OCI-LY7 (cell line): ENCODE measurements around the gene KDM6A. TPM values are rescaled to one million over a fixed set of nuclear protein-coding genes. Genes with fewer than 3 reads are reported as not detected.

Source experiments
- BruUV-seq: library from RNA; stranded (reverse); fragments of 400-500 nt; replicated peaks from 2 replicates; lab custom pipeline; 2021; lab: Mats Ljungman, UMichigan
- CTCF ChIA-PET: fragments of 300-600 bp; sonication (Branson Sonifier 250); formaldehyde crosslinking; loops from one replicate; lab custom pipeline; 2022; ENCODE audit warnings: antibody characterized with exemption; ENCODE audit not compliant: unreplicated experiment; lab: Charles Lee
- POLR2A ChIA-PET: fragments of 300-600 bp; sonication (Branson Sonifier 250); formaldehyde crosslinking; loops from one replicate; lab custom pipeline; 2022; ENCODE audit warnings: antibody characterized with exemption; lab: Charles Lee
- DNase-seq: peaks from one replicate; pipeline ENCODE4 v3.0.0-alpha.2; 2015; ENCODE audit warnings: low spot score
- H2AFZ ChIP-seq: fragments of 200-600 bp; sonication (generic), shearing (Covaris generic); 2 replicates; pipeline ENCODE4 v1.6.1; 2014; ENCODE audit warnings: mild to moderate bottlenecking, antibody characterized with exemption, low read length, moderate library complexity
- H3K27ac ChIP-seq: fragments of 200-600 bp; sonication (generic); 2 replicates; pipeline ENCODE4 v1.5.1; 2014; ENCODE audit warnings: mixed run types, low read depth, mild to moderate bottlenecking, moderate library complexity, low read length, inconsistent platforms; ENCODE audit not compliant: poor library complexity, severe bottlenecking
- H3K36me3 ChIP-seq: fragments of 200-600 bp; sonication (generic); 2 replicates; pipeline ENCODE4 v1.6.1; 2014; ENCODE audit warnings: mild to moderate bottlenecking, antibody characterized with exemption, low read length, moderate library complexity, mixed read lengths; ENCODE audit not compliant: insufficient read depth
- H3K4me1 ChIP-seq: fragments of 200-600 bp; sonication (generic); 2 replicates; pipeline ENCODE4 v1.5.1; 2014; ENCODE audit warnings: mild to moderate bottlenecking, low read length; ENCODE audit not compliant: insufficient read depth, poor library complexity, severe bottlenecking
- H3K4me2 ChIP-seq: fragments of 200-600 bp; sonication (generic); 2 replicates; pipeline ENCODE4 v1.6.1; 2014; ENCODE audit warnings: mild to moderate bottlenecking, low read length
- H3K4me3 ChIP-seq: fragments of 200-600 bp; sonication (generic); 2 replicates; pipeline ENCODE4 v1.5.1; 2014; ENCODE audit warnings: mild to moderate bottlenecking, low read depth, low read length; ENCODE audit not compliant: poor library complexity, severe bottlenecking
- H3K79me2 ChIP-seq: fragments of 200-600 bp; sonication (generic); 2 replicates; pipeline ENCODE4 v1.6.1; 2016; ENCODE audit warnings: low read depth, mild to moderate bottlenecking, low read length, moderate library complexity, mixed read lengths; ENCODE audit not compliant: insufficient read depth
- H3K9me2 ChIP-seq: fragments of 200-600 bp; sonication (generic); 2 replicates; pipeline ENCODE4 v1.6.1; 2016; ENCODE audit warnings: mild to moderate bottlenecking, low read length, mixed read lengths; ENCODE audit not compliant: insufficient read depth
- H3K9me3 ChIP-seq: fragments of 200-600 bp; sonication (generic); 2 replicates; pipeline ENCODE4 v1.6.1; 2014; ENCODE audit warnings: mild to moderate bottlenecking, mixed run types, low read length, mixed read lengths
- H4K20me1 ChIP-seq: fragments of 200-600 bp; sonication (generic); 2 replicates; pipeline ENCODE4 v1.6.1; 2014; ENCODE audit warnings: mild to moderate bottlenecking, antibody characterized with exemption, low read length, moderate library complexity, mixed read lengths; ENCODE audit not compliant: insufficient read depth
- CTCF ChIP-seq: fragments of 200-600 bp; sonication (generic); conservative IDR thresholded peaks from 2 replicates; pipeline ENCODE4 v1.5.1; 2014; ENCODE audit warnings: mild to moderate bottlenecking, antibody characterized with exemption, low read length, moderate library complexity, mixed read lengths
- EZH2phosphoT487 ChIP-seq: fragments of 200-600 bp; sonication (generic); IDR thresholded peaks from 2 replicates; pipeline ENCODE4 v1.6.1; 2018; ENCODE audit warnings: low read depth, borderline replicate concordance, mild to moderate bottlenecking, mixed run types, antibody characterized with exemption, low read length, moderate library complexity, mixed read lengths
- intact Hi-C: fragments of 100-400 bp; cut with micrococcal nuclease; formaldehyde crosslinking; loops from one replicate; pipeline ENCODE4 v1.10.0; 2022; ENCODE audit not compliant: unreplicated experiment
- total RNA-seq, 2 experiments: library from RNA; depleted of rRNA in 1 of 2; stranded (reverse); fragments of >200 nt in 1 of 2; shearing (Covaris generic) in 1 of 2; gene quantifications; 2 replicates each; pipeline ENCODE4 v1.2.3, GENCODE V29; 2014 to 2022

KDM6A gene
- total RNA-seq, 2 experiments from 2014 or later = 20.5 to 23.4 TPM

- no peak for DNase-seq
- no peak overlapping the region for H2AFZ ChIP-seq
- H3K36me3 ChIP-seq = no peaks in the 10 kb centered on the region; the same call in 1 of the 2 replicates
- H3K9me3 ChIP-seq = no peaks in the 10 kb centered on the region
- no peak overlapping the region for H3K4me2 ChIP-seq
- no peak overlapping the region for H3K4me3 ChIP-seq
- H3K9me2 ChIP-seq = no peaks in the 10 kb centered on the region
- no peak for TF ChIP-seq CTCF
- no peak for TF ChIP-seq EZH2phosphoT487
- no peak overlapping the region for H3K27ac ChIP-seq
- intact Hi-C loops = no loop called here
- no TSS peak for BruUV-seq
- no peaks in the 10 kb centered on the region for H3K4me1 ChIP-seq
- ChIA-PET CTCF (no interaction called here), POLR2A (no interaction called here)
- no peaks in the 10 kb centered on the region for H4K20me1 ChIP-seq
- peaks cover 67% of the 10 kb centered on the region; the same call in 1 of the 2 replicates for H3K79me2 ChIP-seq
Measured at GRCh38 chrX:44935640-44936039, 62.7 kb downstream of the KDM6A start.

- intact Hi-C loops = no loop called here
- H4K20me1 ChIP-seq = no peaks in the 10 kb centered on the region
Measured at GRCh38 chrX:44937606-44938005, 64.6 kb downstream of the KDM6A start.

More at GRCh38 chrX:44937606-44938005, 64.6 kb downstream of the KDM6A start:
- peaks cover 55% of the 10 kb centered on the region; the same call in 1 of the 2 replicates for H3K79me2 ChIP-seq
- H3K4me1 ChIP-seq = no peaks in the 10 kb centered on the region
- TF ChIP-seq CTCF (no peak), EZH2phosphoT487 (no peak)
- H3K27ac ChIP-seq = no peak overlapping the region
- BruUV-seq = no TSS peak
- ChIA-PET POLR2A (no interaction called here), CTCF (no interaction called here)
- DNase-seq = no peak
- no peaks in the 10 kb centered on the region; the same call in 1 of the 2 replicates for H3K36me3 ChIP-seq
- H2AFZ ChIP-seq = no peak overlapping the region
- no peak overlapping the region for H3K4me2 ChIP-seq
- H3K9me3 ChIP-seq = no peaks in the 10 kb centered on the region
- H3K9me2 ChIP-seq = no peaks in the 10 kb centered on the region
- H3K4me3 ChIP-seq = no peak overlapping the region
